ENCODE measurements around the gene RFX4.

GRCh38 chr12:106724934-106725333 lies 142.1 kb downstream of the RFX4 start:
- TF ChIP-seq DPF2 (IDR thresholded peaks at IDR 0.05) (no peak), EZH2 (IDR thresholded peaks at IDR 0.05; ENCODE audit: borderline replicate concordance, low read depth, low read length) (no peak), TEAD4 (IDR thresholded peaks at IDR 0.05; ENCODE audit: low read length) (no peak), TEAD4 (CRISPR knock-in tag; IDR thresholded peaks at IDR 0.05; ENCODE audit: borderline replicate concordance) (no peak), REST (IDR thresholded peaks at IDR 0.05; ENCODE audit: borderline replicate concordance) (no peak), REST (CRISPR knock-in tag; IDR thresholded peaks at IDR 0.05; ENCODE audit: low read depth) (no peak), CTCF (IDR thresholded peaks at IDR 0.05 in 2 of 3, conservative IDR thresholded peaks at IDR 0.05 in 1 of 3; ENCODE audit: insufficient read depth in 2 of 3, low read depth in 1 of 3, low read length in 3 of 3) (no peak), HINFP (tag; conservative IDR thresholded peaks at IDR 0.05; ENCODE audit: low read depth) (no peak), E2F5 (CRISPR knock-in tag; IDR thresholded peaks at IDR 0.05) (no peak), TAF7 (tag; IDR thresholded peaks at IDR 0.05) (no peak), NCOA1 (IDR thresholded peaks at IDR 0.05; ENCODE audit: low read depth) (no peak)
